Hematopoietic multipotent progenitor cell treated with erythropoietin and hydrocortisone succinate and interleukin-3 and kit ligand, for 4 days (in vitro differentiated cells): ENCODE results near the gene GSG1L.

Experiments used
- DNase-seq: peaks from one replicate; pipeline ENCODE4 v3.0.0-alpha.2; 2015

The GSG1L gene

DNA sequence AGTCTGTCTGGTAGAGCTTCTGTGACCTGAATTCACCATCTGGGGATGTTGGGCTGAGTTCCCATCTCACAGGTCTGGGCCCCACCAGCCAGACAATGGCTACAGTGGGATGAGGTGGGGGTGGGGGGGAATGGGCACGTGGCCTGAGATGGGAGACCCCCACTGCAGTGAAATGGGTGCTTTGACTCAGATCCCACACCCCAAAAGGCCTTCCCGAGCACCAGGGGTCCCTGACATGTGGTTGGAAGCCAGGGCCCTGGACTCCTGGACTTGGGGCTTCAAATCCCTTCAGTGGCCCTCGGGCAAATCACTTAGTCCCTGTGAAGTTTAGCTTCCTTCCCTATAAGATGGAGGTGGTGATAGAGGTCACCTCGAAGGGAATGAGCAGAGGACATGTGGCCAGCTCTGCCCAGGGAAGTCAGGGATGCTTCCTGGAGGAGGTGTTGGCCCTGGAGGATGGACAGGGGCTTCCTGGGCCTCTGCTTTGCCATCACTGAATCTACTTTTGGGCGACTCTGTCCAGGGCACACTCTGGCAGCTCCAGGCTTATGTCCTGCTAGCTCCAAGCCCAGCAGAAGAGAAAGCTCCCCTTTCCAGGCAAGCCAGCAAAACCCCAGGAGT is 295.4 kb downstream of the GSG1L start:
- DNase-seq = no peak

DNA sequence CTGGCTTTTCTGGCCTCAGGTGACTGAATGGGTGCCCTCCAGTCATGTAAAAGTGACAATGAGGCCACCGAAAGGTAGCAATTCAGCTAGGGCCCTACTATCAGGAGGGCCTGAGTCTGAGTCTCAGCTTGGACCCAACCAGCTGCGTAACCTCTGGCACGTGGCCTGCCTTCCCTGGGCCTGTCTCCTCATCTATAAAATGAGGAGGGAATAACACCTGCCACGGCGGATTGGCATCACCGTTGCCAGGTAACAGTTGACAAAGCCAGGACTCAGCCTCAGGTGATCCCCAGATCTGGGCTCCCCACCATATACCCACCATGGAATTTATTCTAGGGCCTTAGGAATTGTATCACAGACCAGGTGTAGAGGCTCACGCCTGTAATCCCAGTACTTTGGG is 296.4 kb downstream of the GSG1L start:
- DNase-seq = no peak

DNA sequence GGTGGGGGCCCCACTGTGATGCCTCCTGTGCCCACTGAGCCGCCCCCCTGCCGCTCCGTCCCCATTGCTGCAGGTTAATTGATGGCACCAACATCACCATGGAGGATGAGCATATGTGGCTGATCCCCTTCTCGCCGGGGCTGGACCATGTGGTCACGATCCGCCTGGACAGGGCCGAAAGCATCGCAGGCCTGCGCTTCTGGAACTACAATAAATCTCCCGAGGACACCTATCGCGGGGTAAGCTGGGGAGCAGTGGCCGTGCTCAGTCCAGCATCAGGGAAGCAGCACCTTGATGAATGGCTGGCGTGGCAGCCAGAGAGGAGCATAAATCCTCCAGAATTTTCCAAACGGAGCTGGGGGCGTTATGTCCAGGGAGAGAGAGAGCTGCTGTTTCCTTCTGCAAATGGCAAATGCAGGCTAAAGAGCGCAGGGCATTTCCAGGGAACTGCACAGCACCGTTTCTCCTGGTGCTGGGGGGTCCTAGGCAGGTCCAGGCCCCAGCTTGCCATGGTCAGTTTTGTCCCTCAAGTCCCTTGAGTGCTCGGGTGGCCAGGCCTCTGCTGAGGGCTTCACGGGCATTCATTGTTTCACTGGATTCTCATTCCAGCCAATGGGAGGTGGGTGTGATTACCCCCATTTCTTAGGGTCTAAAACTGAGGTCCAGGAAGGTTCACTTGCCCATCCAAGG is 297.1 kb downstream of the GSG1L start:
- no peak for DNase-seq

DNA sequence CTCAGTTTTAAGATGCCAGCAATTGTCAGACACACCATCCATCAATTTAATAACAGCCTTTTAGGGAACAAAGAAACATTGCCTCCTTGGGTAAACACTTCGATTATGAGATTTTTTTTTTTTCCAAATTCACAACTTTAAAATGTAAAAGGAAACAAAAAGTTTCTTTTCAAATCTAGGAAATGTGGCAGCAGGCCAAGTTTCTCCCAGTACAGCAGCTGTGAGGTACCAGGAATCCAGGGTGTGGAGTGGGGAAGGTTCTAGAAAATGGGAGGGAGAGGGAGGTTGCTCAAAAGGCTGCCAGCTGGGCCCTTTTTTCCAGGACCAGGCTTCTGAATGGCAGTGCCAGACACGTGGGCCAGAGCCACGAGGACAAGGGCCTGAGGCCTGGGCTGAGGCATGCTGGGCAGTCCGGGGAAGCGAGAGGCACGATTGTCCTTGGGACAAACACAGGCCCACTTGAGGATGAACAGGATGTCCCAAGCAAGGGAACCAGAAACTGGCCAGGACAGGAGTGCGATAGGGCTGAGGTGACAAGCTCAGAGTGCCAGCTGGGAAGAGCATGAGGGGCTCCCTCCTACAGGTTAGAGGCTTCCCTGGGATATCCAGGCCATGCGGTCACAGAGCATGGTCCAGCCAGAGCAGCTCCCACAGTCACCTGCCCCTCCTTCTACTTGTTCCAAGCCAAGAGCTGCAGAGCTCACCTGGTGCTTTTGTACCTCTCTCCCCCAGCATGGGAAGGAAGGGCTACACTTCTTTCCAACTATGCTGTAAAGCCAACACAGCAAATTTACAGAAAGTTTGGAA is 298.4 kb downstream of the GSG1L start:
- no peak for DNase-seq

DNA sequence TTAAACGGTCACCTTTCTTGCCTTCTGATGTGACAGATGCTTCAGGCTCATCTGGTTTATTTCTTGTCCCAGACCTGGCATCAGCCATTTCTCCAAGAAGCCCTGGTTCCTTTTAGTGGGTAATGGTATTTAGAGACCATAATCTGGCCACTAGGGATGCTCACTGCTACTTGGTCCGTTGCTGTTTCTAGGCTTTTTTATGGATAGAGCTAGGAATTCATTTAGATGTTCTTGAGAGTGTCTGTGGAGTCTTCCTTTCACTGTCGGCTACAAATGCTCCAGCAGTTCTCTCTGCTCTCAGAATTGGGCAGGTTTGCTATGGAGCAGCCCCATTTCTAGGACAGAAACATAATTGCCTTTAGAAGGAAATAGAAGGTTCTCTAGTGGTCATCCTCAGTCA is 299.1 kb downstream of the GSG1L start:
- no peak for DNase-seq

- DNase-seq = no peak
These were observed 301.1 kb downstream of the GSG1L start for GRCh38 chr16:27762441-27762840.

DNA sequence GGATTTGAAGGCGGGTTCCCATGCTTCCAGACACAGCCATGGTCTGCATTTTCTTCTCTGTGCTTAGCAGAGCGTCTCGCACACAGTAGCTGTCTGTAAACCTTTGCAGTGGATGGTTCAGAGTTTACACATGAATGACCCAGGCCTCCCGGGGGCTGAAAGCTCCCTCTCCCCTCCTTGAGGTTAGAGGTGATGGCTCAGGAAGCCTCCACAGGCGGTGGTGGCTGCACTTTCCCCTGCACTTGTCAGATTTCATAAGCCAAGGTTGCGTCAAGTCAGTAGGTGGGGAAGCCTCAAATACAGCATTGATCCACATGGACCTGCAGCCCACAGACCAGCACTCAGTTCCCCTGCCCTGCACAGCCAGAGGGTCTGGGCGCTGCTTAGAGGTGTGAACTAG is 301.7 kb downstream of the GSG1L start:
- DNase-seq = no peak

DNA sequence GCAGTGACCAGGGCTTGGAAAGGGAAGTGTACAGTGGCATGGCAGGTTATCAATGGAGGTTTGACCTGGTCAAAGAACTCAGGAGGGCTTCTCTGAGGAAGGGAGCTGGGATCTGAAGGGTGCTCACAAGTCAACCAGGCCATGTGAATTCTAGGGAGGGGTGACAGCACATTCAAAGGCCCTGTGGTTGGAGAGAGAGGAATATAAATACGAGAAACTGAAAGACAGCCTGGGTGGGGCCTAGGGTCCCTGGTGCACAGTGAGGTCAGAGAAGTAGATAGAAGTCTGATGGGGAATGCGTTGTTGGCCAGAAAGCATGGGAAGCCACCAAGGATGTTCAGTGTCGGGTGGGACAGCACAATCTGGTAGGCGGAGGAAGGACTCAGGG is 302.7 kb downstream of the GSG1L start:
- DNase-seq = no peak

- peak; percentile 67 for DNase-seq
These were observed 303.3 kb downstream of the GSG1L start for GRCh38 chr16:27759967-27760788.

GRCh38 chr16:27759301-27759871 is 304.1 kb downstream of the GSG1L start:
- DNase-seq = no peak

- no peak for DNase-seq
These were observed 305.0 kb downstream of the GSG1L start for GRCh38 chr16:27758544-27758943.

DNA sequence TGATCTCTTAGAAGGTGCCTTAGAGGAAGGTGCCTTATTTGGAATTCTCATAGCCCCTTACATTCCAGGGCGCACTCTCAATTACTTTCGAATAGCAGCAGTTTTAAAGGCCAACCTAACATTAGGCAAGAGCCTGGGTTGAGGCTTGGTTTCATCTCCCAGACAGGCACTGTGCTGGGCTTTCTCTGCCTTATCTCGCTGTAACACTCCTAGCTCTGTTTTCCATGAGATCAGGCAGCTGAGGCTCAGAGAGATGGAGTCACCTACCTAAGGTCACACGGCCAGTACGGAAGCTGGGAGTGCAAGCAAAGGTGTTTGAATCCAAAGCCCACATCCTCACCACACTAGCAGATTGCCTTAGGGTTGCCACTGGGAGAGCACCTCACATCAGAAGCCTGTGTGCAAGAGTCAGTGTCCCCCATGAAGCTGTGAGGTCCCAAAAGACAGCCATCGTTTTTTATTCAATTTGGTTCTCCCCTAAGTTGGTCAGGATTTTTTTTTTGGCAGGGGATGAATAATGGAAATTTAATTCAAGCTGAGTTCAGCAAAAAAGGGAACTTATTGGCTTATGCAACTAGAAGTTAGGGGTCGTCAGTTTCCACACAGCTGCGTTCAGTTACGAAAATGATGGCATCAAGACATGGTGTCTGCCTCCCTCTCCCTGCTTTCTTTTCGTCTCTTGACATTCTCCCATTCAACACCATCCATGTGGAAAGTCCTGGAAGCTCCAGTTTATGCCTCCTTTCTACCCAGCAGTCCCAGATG is 307.1 kb downstream of the GSG1L start:
- peak; percentile 74 for DNase-seq

DNA sequence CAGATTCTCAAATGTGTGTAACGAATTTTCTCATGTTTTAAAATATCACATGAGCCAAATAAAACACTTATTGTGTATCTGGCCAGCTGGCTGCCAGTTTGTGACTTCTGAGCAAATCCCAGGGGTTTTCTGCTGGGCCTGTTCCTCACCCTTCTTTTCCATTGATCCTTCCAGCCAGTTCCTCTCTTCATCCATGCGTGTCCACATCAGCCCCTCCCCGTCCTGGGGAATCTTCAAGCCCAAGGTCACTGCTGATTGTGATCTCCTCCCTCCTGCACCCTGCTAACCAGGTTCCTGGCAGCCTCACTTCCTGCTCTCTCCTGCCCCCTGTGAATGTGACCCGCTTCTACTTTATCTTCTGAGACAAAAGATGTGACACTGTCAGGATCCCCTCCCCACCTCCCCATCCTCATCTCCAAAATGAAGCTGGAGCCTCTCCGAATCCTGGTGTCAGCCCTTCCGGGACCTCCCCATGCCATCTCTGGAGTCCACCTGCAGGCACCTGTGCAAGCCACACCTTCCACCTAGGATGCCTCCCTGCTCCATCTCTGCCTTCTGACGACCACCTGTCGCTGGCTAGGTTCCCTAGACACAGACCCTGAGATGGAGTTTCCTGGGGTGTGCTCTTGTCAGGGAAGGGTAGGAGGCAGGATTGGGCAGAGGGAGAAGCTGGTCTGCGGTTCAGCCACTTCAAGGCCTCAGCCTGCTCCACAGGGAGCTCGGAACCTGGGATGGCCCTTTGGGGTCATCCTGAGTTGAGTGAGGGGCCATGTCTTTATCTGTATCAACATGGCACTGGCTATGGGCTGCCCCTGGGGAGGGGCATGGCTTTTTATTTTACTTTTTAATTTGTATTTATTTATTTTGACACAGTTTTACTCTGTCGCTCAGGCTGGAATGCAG is 308.5 kb downstream of the GSG1L start:
- no peak for DNase-seq

GRCh38 chr16:27753563-27753962 is 310.0 kb downstream of the GSG1L start:
- no peak for DNase-seq

DNA sequence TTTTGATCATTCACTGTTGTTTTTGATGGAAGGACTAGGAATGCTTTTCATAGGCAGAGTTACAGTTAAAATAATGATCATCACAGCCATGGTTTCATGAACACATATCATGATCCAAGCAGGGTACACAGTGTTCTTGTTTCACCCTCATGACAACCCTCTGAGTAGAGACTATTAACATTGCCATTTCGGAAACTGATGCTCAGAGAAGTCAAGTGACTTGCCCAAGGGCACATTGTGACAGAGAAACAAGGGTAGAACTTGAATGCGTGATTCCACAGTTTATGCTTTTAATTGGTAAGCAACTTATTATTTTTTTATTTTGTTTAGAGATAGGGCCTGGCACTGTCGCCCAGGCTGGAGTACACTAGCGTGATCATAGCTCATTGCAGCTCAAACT is 311.3 kb downstream of the GSG1L start:
- DNase-seq = no peak

GRCh38 chr16:27751676-27752075 is 311.8 kb downstream of the GSG1L start:
- DNase-seq = no peak

GRCh38 chr16:27751233-27751632 is 312.3 kb downstream of the GSG1L start:
- DNase-seq = no peak

GRCh38 chr16:27749946-27750345 is 313.6 kb downstream of the GSG1L start:
- DNase-seq = no peak

GRCh38 chr16:27749547-27749875 is 314.0 kb downstream of the GSG1L start:
- no peak for DNase-seq

- DNase-seq = peak; percentile 87
These were observed 314.5 kb downstream of the GSG1L start for GRCh38 chr16:27748868-27749546.

GRCh38 chr16:27747946-27748345 is 315.6 kb downstream of the GSG1L start:
- DNase-seq = no peak
